ENCODE measurements around the gene CACNA1C.

The CACNA1C gene

GRCh38 chr12:2583642-2584401, 531.0 kb downstream of the CACNA1C start:
- no peak overlapping the region for H3K4me3 ChIP-seq (ENCODE audit: low read depth, low read length)
- TF ChIP-seq CTCF (conservative IDR thresholded peaks at IDR 0.05; ENCODE audit: low read depth, low read length): no peak
- no peak for DNase-seq (ENCODE audit: low read depth)

GRCh38 chr12:2586156-2587038, 533.6 kb downstream of the CACNA1C start:
- no peak overlapping the region for H3K4me3 ChIP-seq (ENCODE audit: low read depth, low read length)
- DNase-seq (ENCODE audit: low read depth): no peak
- no peak for TF ChIP-seq CTCF (conservative IDR thresholded peaks at IDR 0.05; ENCODE audit: low read depth, low read length)

GRCh38 chr12:2588345-2588744, 535.6 kb downstream of the CACNA1C start:
- H3K4me3 ChIP-seq (ENCODE audit: low read depth, low read length): no peak overlapping the region
- no peak for DNase-seq (ENCODE audit: low read depth)
- TF ChIP-seq CTCF (conservative IDR thresholded peaks at IDR 0.05; ENCODE audit: low read depth, low read length): peak; percentile 12

- TF ChIP-seq CTCF (conservative IDR thresholded peaks at IDR 0.05; ENCODE audit: low read depth, low read length): no peak
- DNase-seq (ENCODE audit: low read depth): no peak
Measured at GRCh38 chr12:2589381-2589780, 536.6 kb downstream of the CACNA1C start.

GRCh38 chr12:2593045-2593444, 540.3 kb downstream of the CACNA1C start:
- no peak for DNase-seq (ENCODE audit: low read depth)
- no peak overlapping the region for H3K4me3 ChIP-seq (ENCODE audit: low read depth, low read length)
- TF ChIP-seq CTCF (conservative IDR thresholded peaks at IDR 0.05; ENCODE audit: low read depth, low read length): no peak

More at GRCh38 chr12:2589381-2589780, 536.6 kb downstream of the CACNA1C start:
- no peak overlapping the region for H3K4me3 ChIP-seq (ENCODE audit: low read depth, low read length)

GRCh38 chr12:2596441-2596840, 543.7 kb downstream of the CACNA1C start:
- no peak for TF ChIP-seq CTCF (conservative IDR thresholded peaks at IDR 0.05; ENCODE audit: low read depth, low read length)
- DNase-seq (ENCODE audit: low read depth): no peak
- H3K4me3 ChIP-seq (ENCODE audit: low read depth, low read length): no peak overlapping the region

Measured in choroid plexus epithelial cell (primary cell).